ENCODE results near the gene CCSAP.

Gene CCSAP

GRCh38 chr1:229300099-229300757 is 42.6 kb downstream of the CCSAP start:
- Histone ChIP-seq H3K27ac (no peak overlapping the region), H3K4me3 (no peak overlapping the region)
- TF ChIP-seq CTCF (IDR thresholded peaks at IDR 0.05), result no peak
- DNase-seq (ENCODE audit: low spot score), result no peak

- no peak for TF ChIP-seq CTCF (IDR thresholded peaks at IDR 0.05)
- no peak for DNase-seq (ENCODE audit: low spot score)
These were observed 43.9 kb downstream of the CCSAP start for GRCh38 chr1:229298887-229299503.

GRCh38 chr1:229298420-229298819 is 44.4 kb downstream of the CCSAP start:
- Histone ChIP-seq H3K4me3 (no peak overlapping the region), H3K27ac (no peak overlapping the region)
- TF ChIP-seq CTCF (IDR thresholded peaks at IDR 0.05), result no peak
- no peak for DNase-seq (ENCODE audit: low spot score)

More at GRCh38 chr1:229298887-229299503, 43.9 kb downstream of the CCSAP start:
- no peak overlapping the region for H3K4me3 ChIP-seq
- H3K27ac ChIP-seq, result no peak overlapping the region

- H3K27ac ChIP-seq, result no peak overlapping the region
- no peak for TF ChIP-seq CTCF (IDR thresholded peaks at IDR 0.05)
- no peak for DNase-seq (ENCODE audit: low spot score)
- no peak overlapping the region for H3K4me3 ChIP-seq
These were observed 45.1 kb downstream of the CCSAP start for GRCh38 chr1:229297746-229298145.

- TF ChIP-seq CTCF (IDR thresholded peaks at IDR 0.05), result no peak
- DNase-seq (ENCODE audit: low spot score), result no peak
- H3K4me3 ChIP-seq, result no peak overlapping the region
- H3K27ac ChIP-seq, result no peak overlapping the region
These were observed 46.3 kb downstream of the CCSAP start for GRCh38 chr1:229296541-229296941.

- DNase-seq (ENCODE audit: low spot score), result no peak
- no peak for TF ChIP-seq CTCF (IDR thresholded peaks at IDR 0.05)
- Histone ChIP-seq H3K4me3 (no peak overlapping the region), H3K27ac (no peak overlapping the region)
These were observed 47.1 kb downstream of the CCSAP start for GRCh38 chr1:229295745-229296144.

All from coronary artery (tissue), 2 donors.